Natural killer cell (primary cell): ENCODE measurements around the gene DHRS2. TPM values are rescaled to one million over a fixed set of nuclear protein-coding genes. Genes with fewer than 3 reads are reported as not detected.

ENCODE experiments used
- ATAC-seq, 3 donors: fragments of 150-1000 bp in 2 of 3; fragments of 200-7000 bp in 1 of 3; cut with Tn5 transposase; 1 replicate in 1 of 3; 2 replicates in 2 of 3; pipeline ENCODE4 v1.10.0; 2021; ENCODE audit warnings: mild to moderate bottlenecking in 2 of 3, moderate library complexity in 2 of 3
- DNase-seq, 2 donors: peaks; one replicate each; pipeline versions ENCODE4 v3.0.0 to v3.0.0-alpha.2; 2013 to 2021; ENCODE audit warnings: mixed read lengths in 1 of 2
- H3K27ac ChIP-seq: one replicate; pipeline ENCODE4 v1.5.1; 2013; ENCODE audit warnings: mild to moderate bottlenecking, low read length
- H3K27me3 ChIP-seq: one replicate; pipeline ENCODE4 v1.6.1; 2013; ENCODE audit warnings: low read length; ENCODE audit not compliant: control insufficient read depth, insufficient read depth
- H3K36me3 ChIP-seq: one replicate; pipeline ENCODE4 v1.6.1; 2013; ENCODE audit warnings: low read length; ENCODE audit not compliant: control insufficient read depth, insufficient read depth
- H3K4me1 ChIP-seq: one replicate; pipeline ENCODE4 v1.6.1; 2013; ENCODE audit warnings: low read length; ENCODE audit not compliant: control insufficient read depth, insufficient read depth
- H3K4me3 ChIP-seq: one replicate; pipeline ENCODE4 v1.5.1; 2013; ENCODE audit warnings: low read length
- H3K9me3 ChIP-seq: one replicate; pipeline ENCODE4 v1.6.1; 2013; ENCODE audit warnings: low read length; ENCODE audit not compliant: control insufficient read depth, insufficient read depth
- H3K27ac Mint-ChIP-seq, 2 donors: one replicate each; pipeline ENCODE4 v1.8.0; 2022; ENCODE audit warnings: mild to moderate bottlenecking in 2 of 2, mixed read lengths in 2 of 2, moderate library complexity in 1 of 2
- H3K27me3 Mint-ChIP-seq, 2 donors: one replicate each; pipeline ENCODE4 v1.8.0; 2022; ENCODE audit warnings: low read depth in 2 of 2, mixed read lengths in 2 of 2
- H3K36me3 Mint-ChIP-seq: one replicate; pipeline ENCODE4 v1.8.0; 2022; ENCODE audit warnings: mixed read lengths
- H3K4me1 Mint-ChIP-seq, 2 donors: one replicate each; pipeline ENCODE4 v1.8.0; 2022; ENCODE audit warnings: mixed read lengths in 2 of 2
- H3K4me3 Mint-ChIP-seq: one replicate; pipeline ENCODE4 v1.8.0; 2022; ENCODE audit warnings: mild to moderate bottlenecking, moderate library complexity, mixed read lengths
- H3K9me3 Mint-ChIP-seq, 2 donors: one replicate each; pipeline ENCODE4 v1.8.0; 2022; ENCODE audit warnings: mixed read lengths in 2 of 2
- CTCF ChIP-seq: fragments of 200-600 bp; IDR thresholded peaks from one replicate; pipeline ENCODE4 v1.8.0; 2022; ENCODE audit warnings: antibody characterized with exemption
- WGBS: methylation state at CpG from one replicate; pipeline ENCODE4 v1.1.7; 2013; ENCODE audit warnings: missing lambda C conversion rate; ENCODE audit not compliant: insufficient coverage; 5-methylcytosine and 5-hydroxymethylcytosine counted together
- intact Hi-C: fragments of 100-400 bp; cut with micrococcal nuclease; formaldehyde crosslinking; loops from one replicate; pipeline ENCODE4 v1.14.2; 2022
- total RNA-seq, 4 donors: library from RNA; stranded (reverse); fragments of 120-200 nt in 1 of 4; gene quantifications; one replicate each; pipeline versions ENCODE4 v1.2.3 to v1.2.4, GENCODE V29; 2013 to 2022

Gene DHRS2
- total RNA-seq, 3 donors from 2014 or later (not counting 1 experiment from before 2014, with no cell fraction given): 0.50 TPM; not detected in 2

GRCh38 chr14:23612354-23612732, 23.8 kb upstream of the DHRS2 start:
- H3K4me3 Mint-ChIP-seq: no peak overlapping the region
- no peak for TF ChIP-seq CTCF
- no peak overlapping the region for H3K27ac ChIP-seq
- DNase-seq (no peak), ATAC-seq (no peak)
- H3K4me1 ChIP-seq: peaks cover 25% of the 10 kb centered on the region
- H3K36me3 ChIP-seq: no peaks in the 10 kb centered on the region
- peaks cover 0 to 3% of the 10 kb centered on the region in 2 donors for H3K9me3 Mint-ChIP-seq
- no peak overlapping the region for H3K4me3 ChIP-seq
- H3K27ac Mint-ChIP-seq: no peak overlapping the region
- no peaks in the 10 kb centered on the region for H3K9me3 ChIP-seq
- intact Hi-C loops: no loop called here
- 95% methylated on average over 4 of the region's 4 CpGs for WGBS
- peaks cover 0 to 1% of the 10 kb centered on the region in 2 donors for H3K27me3 Mint-ChIP-seq
- peaks cover 28 to 29% of the 10 kb centered on the region in 2 donors for H3K4me1 Mint-ChIP-seq
- H3K27me3 ChIP-seq: no peaks in the 10 kb centered on the region
- no peaks in the 10 kb centered on the region for H3K36me3 Mint-ChIP-seq

DNA sequence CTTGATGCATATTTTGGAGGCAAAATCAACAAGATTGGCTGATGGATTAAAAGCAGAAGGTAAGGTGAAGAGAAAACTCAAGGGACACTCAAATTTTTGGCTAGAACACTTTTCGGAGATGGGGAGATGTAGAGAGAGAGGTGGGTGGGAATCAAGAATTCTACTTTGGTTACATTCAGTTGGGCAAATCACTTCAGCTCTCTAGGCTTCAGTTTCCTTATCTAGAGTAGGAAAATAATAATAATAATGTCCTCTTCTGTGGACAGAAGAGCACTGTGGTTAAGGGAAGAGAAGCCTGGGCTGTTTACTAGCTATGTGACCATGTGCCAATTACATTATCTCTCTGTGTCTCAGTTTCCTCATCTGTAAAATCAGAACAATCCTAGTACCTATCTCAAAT, 23.4 kb upstream of the DHRS2 start:
- Mint-ChIP-seq H3K4me3 (no peak overlapping the region), H3K27ac (no peak overlapping the region), H3K4me1 (peaks cover 28 to 29% of the 10 kb centered on the region in 2 donors), H3K36me3 (no peaks in the 10 kb centered on the region), H3K27me3 (no peaks in the 10 kb centered on the region), H3K9me3 (peaks cover 0 to 3% of the 10 kb centered on the region in 2 donors)
- H3K4me3 ChIP-seq: no peak overlapping the region
- H3K27ac ChIP-seq: no peak overlapping the region
- no peaks in the 10 kb centered on the region for H3K27me3 ChIP-seq
- 92% methylated on average over 1 of the region's 1 CpG for WGBS
- no peaks in the 10 kb centered on the region for H3K36me3 ChIP-seq
- intact Hi-C loops: no loop called here
- ATAC-seq (no peak), DNase-seq (no peak)
- H3K9me3 ChIP-seq: no peaks in the 10 kb centered on the region
- H3K4me1 ChIP-seq: peaks cover 25% of the 10 kb centered on the region
- TF ChIP-seq CTCF: no peak

GRCh38 chr14:23613242-23614070, 22.7 kb upstream of the DHRS2 start:
- no peak overlapping the region for H3K27ac ChIP-seq
- Mint-ChIP-seq H3K27me3 (peaks cover 2 to 5% of the 10 kb centered on the region in 2 donors), H3K9me3 (peaks cover 0 to 3% of the 10 kb centered on the region in 2 donors), H3K36me3 (no peaks in the 10 kb centered on the region), H3K4me1 (peaks cover 28 to 29% of the 10 kb centered on the region in 2 donors), H3K27ac (no peak overlapping the region), H3K4me3 (no peak overlapping the region)
- WGBS: 88% methylated on average over 5 of the region's 6 CpGs
- no peak overlapping the region for H3K4me3 ChIP-seq
- TF ChIP-seq CTCF: no peak
- no peaks in the 10 kb centered on the region for H3K27me3 ChIP-seq
- DNase-seq: no peak
- H3K4me1 ChIP-seq: peaks cover 25% of the 10 kb centered on the region
- no peaks in the 10 kb centered on the region for H3K9me3 ChIP-seq
- no peaks in the 10 kb centered on the region for H3K36me3 ChIP-seq
- intact Hi-C loops: no loop called here
- ATAC-seq: no peak
